Astrocyte (in vitro differentiated cells and primary cell): Measurements from ENCODE around the gene PNISR.

Source experiments
- EZH2 ChIP-seq: IDR thresholded peaks from 2 replicates; pipeline ENCODE4 v1.6.1; 2012; ENCODE audit warnings: mild to moderate bottlenecking, low read length, inconsistent platforms; ENCODE audit not compliant: insufficient read depth
- TF ChIP-seq, protein P1 (sequence below): IDR thresholded peaks from 2 replicates; pipeline ENCODE4 v1.5.1; 2011; ENCODE audit warnings: low read depth, mild to moderate bottlenecking, inconsistent platforms, low read length, moderate library complexity; ENCODE audit not compliant: insufficient read depth

DNA sequence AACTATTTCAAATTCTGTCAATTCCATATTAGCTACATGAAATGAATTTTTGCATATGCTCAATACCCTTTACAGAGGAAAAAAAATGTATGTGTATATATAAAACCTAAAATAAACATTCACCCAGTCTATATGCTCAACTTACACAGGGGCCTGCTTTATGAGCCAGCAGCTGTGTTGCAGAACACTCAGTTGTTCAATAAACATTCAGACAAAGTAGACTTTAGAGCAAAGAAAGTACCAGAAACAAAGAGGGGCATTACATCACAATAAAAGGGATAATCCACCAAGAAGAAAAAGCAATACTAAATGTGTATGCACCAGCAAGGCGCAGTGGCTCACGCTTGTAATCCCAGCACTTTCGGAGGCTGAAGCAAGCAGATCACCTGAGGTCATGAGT is 40.6 kb downstream of the PNISR start:
- TF ChIP-seq, protein P1, sequence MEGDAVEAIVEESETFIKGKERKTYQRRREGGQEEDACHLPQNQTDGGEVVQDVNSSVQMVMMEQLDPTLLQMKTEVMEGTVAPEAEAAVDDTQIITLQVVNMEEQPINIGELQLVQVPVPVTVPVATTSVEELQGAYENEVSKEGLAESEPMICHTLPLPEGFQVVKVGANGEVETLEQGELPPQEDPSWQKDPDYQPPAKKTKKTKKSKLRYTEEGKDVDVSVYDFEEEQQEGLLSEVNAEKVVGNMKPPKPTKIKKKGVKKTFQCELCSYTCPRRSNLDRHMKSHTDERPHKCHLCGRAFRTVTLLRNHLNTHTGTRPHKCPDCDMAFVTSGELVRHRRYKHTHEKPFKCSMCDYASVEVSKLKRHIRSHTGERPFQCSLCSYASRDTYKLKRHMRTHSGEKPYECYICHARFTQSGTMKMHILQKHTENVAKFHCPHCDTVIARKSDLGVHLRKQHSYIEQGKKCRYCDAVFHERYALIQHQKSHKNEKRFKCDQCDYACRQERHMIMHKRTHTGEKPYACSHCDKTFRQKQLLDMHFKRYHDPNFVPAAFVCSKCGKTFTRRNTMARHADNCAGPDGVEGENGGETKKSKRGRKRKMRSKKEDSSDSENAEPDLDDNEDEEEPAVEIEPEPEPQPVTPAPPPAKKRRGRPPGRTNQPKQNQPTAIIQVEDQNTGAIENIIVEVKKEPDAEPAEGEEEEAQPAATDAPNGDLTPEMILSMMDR: no peak
- TF ChIP-seq EZH2: no peak
